NB4 (cell line): ENCODE results near the gene MAD1L1.

Experiments
- DNase-seq: peaks from one replicate; pipeline ENCODE4 v3.0.0; 2010; ENCODE audit warnings: low read depth
- H3K4me3 ChIP-seq: one replicate; pipeline ENCODE4 v1.5.1; 2011; ENCODE audit warnings: mild to moderate bottlenecking, low read depth, low read length, moderate library complexity
- CTCF ChIP-seq: IDR thresholded peaks from one replicate; pipeline ENCODE4 v1.5.1; 2012; ENCODE audit warnings: low read depth, low read length
- MAX ChIP-seq: IDR thresholded peaks from 2 replicates; pipeline ENCODE4 v1.6.1; 2011; ENCODE audit warnings: low read depth, low read length
- MYC ChIP-seq: IDR thresholded peaks from 2 replicates; pipeline ENCODE4 v1.6.1; 2011; ENCODE audit warnings: low read depth, low read length
- POLR2A ChIP-seq: IDR thresholded peaks from 2 replicates; pipeline ENCODE4 v1.6.1; 2011; ENCODE audit warnings: mild to moderate bottlenecking; ENCODE audit not compliant: insufficient read length; ENCODE audit errors: extremely low read depth

The MAD1L1 gene

GRCh38 chr7:2098496-2098895 lies 134.2 kb downstream of the MAD1L1 start:
- TF ChIP-seq POLR2A (no peak), MAX (no peak), CTCF (no peak), MYC (no peak)
- H3K4me3 ChIP-seq = no peak overlapping the region
- no peak for DNase-seq

GRCh38 chr7:2098056-2098455 lies 134.7 kb downstream of the MAD1L1 start:
- no peak overlapping the region for H3K4me3 ChIP-seq
- no peak for TF ChIP-seq MYC
- no peak for TF ChIP-seq CTCF
- no peak for TF ChIP-seq POLR2A
- TF ChIP-seq MAX = no peak
- no peak for DNase-seq

DNA sequence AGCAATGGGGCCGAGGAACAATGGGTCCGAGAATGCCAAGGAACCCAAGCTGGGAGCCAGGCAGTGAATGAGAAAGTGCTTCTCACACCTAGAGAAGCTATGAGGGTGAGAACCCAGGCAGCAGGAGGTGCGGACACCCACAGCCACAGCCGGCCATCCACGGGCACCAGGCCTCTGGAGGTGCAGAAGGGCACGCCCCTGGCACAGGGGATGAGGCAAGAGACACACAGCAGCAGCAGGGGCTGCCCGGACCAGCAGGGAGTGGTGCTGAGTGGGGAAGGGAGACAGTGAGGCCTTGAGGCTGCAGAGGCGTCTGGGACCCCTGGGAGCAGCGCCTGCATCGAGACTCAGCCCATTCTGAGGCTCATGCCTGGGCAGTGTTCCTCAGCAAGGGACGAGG lies 135.3 kb downstream of the MAD1L1 start:
- TF ChIP-seq MAX (no peak), CTCF (no peak), POLR2A (no peak), MYC (no peak)

GRCh38 chr7:2096692-2097387 lies 135.9 kb downstream of the MAD1L1 start:
- TF ChIP-seq CTCF = no peak
- TF ChIP-seq MAX = no peak
- no peak for TF ChIP-seq POLR2A
- TF ChIP-seq MYC = no peak
- no peak overlapping the region for H3K4me3 ChIP-seq
- no peak for DNase-seq

More for the DNA sequence above, 135.3 kb downstream of the MAD1L1 start:
- no peak for DNase-seq
- no peak overlapping the region for H3K4me3 ChIP-seq

- TF ChIP-seq MYC (no peak), MAX (no peak), CTCF (no peak), POLR2A (no peak)
- DNase-seq = no peak
- H3K4me3 ChIP-seq = no peak overlapping the region
These were observed 137.3 kb downstream of the MAD1L1 start for GRCh38 chr7:2095436-2095835.
